ENCODE data around the gene DACH1. TPM values are rescaled to one million over a fixed set of nuclear protein-coding genes. Genes with fewer than 3 reads are reported as not detected.

Gene DACH1
- total and polyA plus RNA-seq, 11 donors, result 1.2 to 3.8 (median 2.1) TPM

DNA sequence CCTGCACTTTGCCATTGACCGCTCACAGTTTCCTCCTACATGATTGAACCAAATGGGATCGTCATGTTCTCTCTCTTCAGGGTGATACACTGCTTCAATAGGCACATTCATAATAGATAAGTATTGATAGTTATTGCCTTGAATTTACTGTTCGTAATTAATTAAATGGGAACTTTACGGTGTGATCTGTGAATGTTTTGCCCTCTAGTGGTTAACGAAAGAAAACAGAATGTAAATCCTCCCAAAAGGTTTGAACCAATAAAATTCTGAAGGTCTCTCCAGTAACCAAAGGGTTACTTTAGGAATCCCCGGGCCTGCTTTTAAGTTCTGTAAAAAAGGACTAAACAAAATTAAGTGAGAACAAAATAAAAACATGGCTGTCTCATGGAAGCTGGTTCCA, 389.3 kb downstream of the DACH1 start:
- TF ChIP-seq POLR2A (IDR thresholded peaks at IDR 0.05), result no peak
- TF ChIP-seq, protein P1, sequence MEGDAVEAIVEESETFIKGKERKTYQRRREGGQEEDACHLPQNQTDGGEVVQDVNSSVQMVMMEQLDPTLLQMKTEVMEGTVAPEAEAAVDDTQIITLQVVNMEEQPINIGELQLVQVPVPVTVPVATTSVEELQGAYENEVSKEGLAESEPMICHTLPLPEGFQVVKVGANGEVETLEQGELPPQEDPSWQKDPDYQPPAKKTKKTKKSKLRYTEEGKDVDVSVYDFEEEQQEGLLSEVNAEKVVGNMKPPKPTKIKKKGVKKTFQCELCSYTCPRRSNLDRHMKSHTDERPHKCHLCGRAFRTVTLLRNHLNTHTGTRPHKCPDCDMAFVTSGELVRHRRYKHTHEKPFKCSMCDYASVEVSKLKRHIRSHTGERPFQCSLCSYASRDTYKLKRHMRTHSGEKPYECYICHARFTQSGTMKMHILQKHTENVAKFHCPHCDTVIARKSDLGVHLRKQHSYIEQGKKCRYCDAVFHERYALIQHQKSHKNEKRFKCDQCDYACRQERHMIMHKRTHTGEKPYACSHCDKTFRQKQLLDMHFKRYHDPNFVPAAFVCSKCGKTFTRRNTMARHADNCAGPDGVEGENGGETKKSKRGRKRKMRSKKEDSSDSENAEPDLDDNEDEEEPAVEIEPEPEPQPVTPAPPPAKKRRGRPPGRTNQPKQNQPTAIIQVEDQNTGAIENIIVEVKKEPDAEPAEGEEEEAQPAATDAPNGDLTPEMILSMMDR (IDR thresholded peaks at IDR 0.05), result peak in 9 of 12 donors; percentile 13 to 44 (median 29)
- ATAC-seq (no peak), DNase-seq (no peak)
- intact Hi-C loops (cut with DNase I), result no loop called here
- Histone ChIP-seq H3K27me3 (no peaks in the 10 kb centered on the region), H3K27ac (no peak overlapping the region), H3K4me3 (no peak overlapping the region), H3K36me3 (no peaks in the 10 kb centered on the region), H3K4me1 (no peaks in the 10 kb centered on the region), H3K9me3 (no peaks in the 10 kb centered on the region)
- 78 to 85% (median 80%) methylated on average over 6 of the region's 6 CpGs for WGBS, 4 donors

DNA sequence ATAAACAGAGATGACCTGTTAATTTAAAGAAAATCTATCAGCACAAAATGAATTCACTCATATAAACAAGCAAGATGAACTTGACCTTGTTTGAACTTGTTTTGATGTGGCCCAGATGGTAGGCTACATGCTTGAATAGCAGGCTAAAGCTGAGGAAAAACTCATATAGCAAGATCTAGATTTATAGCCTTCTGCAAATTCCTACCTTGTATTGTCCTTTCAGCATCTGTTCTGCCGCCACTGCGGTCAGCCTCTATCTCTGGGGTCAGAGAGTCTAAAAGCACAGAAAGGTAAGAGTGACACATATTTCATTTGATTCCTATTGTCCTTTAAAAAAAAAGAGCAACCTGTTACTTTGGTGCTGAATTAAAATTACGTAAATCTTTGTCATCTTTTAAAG, 392.1 kb downstream of the DACH1 start:
- 94 to 98% (median 95%) methylated on average over 3 of the region's 3 CpGs for WGBS, 4 donors
- H3K4me1 ChIP-seq, result no peaks in the 10 kb centered on the region
- no peaks in the 10 kb centered on the region for H3K36me3 ChIP-seq
- DNase-seq (no peak), ATAC-seq (no peak)
- no peak overlapping the region for H3K27ac ChIP-seq
- TF ChIP-seq POLR2A (IDR thresholded peaks at IDR 0.05), result no peak
- TF ChIP-seq, protein P1 (IDR thresholded peaks at IDR 0.05), result no peak
- no peaks in the 10 kb centered on the region for H3K9me3 ChIP-seq
- intact Hi-C loops (cut with DNase I), result no loop called here
- no peak overlapping the region for H3K4me3 ChIP-seq
- no peaks in the 10 kb centered on the region for H3K27me3 ChIP-seq

DNA sequence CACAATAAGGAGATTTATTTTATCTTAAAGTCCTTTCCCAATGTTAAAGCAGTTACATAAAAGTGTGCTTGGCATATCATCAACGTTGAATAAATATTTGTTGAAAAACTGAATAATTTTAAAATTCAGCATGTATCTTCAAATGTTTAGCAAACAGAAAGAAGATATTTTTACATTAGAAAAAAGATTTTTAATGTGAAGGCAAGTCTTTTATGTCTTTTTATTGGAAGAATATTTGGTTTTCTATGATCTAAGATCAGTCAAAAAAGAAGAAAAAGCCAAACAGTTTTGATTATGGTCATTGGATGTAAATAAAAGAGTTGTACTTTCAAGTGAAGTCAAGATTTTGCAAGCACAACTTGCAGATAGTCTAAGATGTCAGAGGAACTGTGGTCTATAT, 397.4 kb downstream of the DACH1 start:
- ATAC-seq (no peak), DNase-seq (no peak)
- Histone ChIP-seq H3K36me3 (no peaks in the 10 kb centered on the region), H3K9me3 (no peaks in the 10 kb centered on the region), H3K4me1 (peaks cover 0 to 3% (median 0%) of the 10 kb centered on the region in 12 donors), H3K4me3 (no peak overlapping the region), H3K27ac (no peak overlapping the region), H3K27me3 (no peaks in the 10 kb centered on the region)
- intact Hi-C loops (cut with DNase I), result loop anchor here in 2 of 10 donors (10.0 kb wide), 2 partner anchors 395 to 405 kb away; partner anchors contain the start of gene DACH1 (in 1 of the 2)
- TF ChIP-seq POLR2A (IDR thresholded peaks at IDR 0.05), result no peak
- TF ChIP-seq, protein P1 (IDR thresholded peaks at IDR 0.05), result no peak
- WGBS, 4 donors, result 64 to 73% (median 71%) methylated on average over 1 of the region's 1 CpG

DNA sequence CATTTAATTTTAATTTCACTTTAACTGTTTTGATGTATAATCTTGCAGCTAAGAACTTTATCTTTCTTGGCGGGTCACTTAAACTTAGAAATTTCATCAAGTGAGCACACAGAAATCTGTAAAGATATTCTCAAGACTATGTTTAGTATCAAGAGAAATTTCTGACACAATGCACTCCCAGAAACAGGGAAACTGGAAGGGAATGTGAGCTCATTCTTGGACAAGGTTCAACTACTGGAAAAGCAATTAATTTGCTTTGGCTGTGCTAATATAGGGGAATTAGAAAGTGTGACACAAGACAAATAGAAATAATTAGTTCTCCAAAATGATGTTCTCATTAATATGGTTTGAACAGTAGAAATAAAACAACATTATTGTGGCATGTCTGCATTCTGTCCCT, 402.3 kb downstream of the DACH1 start:
- Histone ChIP-seq H3K27me3 (no peaks in the 10 kb centered on the region), H3K9me3 (no peaks in the 10 kb centered on the region), H3K4me1 (peaks cover 0 to 11% (median 2%) of the 10 kb centered on the region in 12 donors), H3K4me3 (no peak overlapping the region), H3K27ac (peak overlapping the region in 1 of 12 donors; percentile 11), H3K36me3 (no peaks in the 10 kb centered on the region)
- ATAC-seq (peak in 2 of 4 donors; percentile 47 to 57), DNase-seq (peak in 1 of 5 donors; percentile 9)
- TF ChIP-seq POLR2A (IDR thresholded peaks at IDR 0.05), result no peak
- TF ChIP-seq, protein P1 (IDR thresholded peaks at IDR 0.05), result no peak
- 16 to 40% (median 20%) methylated on average over 1 of the region's 1 CpG for WGBS, 4 donors
- intact Hi-C loops (cut with DNase I), result loop anchor here in 2 of 10 donors (10.0 kb wide), 2 partner anchors 400 to 410 kb away; partner anchors contain the start of gene DACH1 (in 1 of the 2)
